ENCODE measurements around the gene LKAAEAR1.

LKAAEAR1 gene

GRCh38 chr20:64069614-64070243 is 14.5 kb downstream of the LKAAEAR1 start:
- Mint-ChIP-seq H3K27ac (no peak overlapping the region), H3K4me3 (no peak overlapping the region), H3K4me1 (peaks cover 67% of the 10 kb centered on the region), H3K9me3 (no peaks in the 10 kb centered on the region), H3K27me3 (no peaks in the 10 kb centered on the region)
- ATAC-seq = no peak
- no peak for DNase-seq

- DNase-seq (no peak), ATAC-seq (no peak)
- no peaks in the 10 kb centered on the region for H3K27me3 Mint-ChIP-seq
- H3K9me3 Mint-ChIP-seq = no peaks in the 10 kb centered on the region
- no peak overlapping the region for H3K4me3 Mint-ChIP-seq
- no peak overlapping the region for H3K27ac Mint-ChIP-seq
- H3K4me1 Mint-ChIP-seq = peaks cover 71% of the 10 kb centered on the region
Observed at GRCh38 chr20:64069209-64069613, 15.0 kb downstream of the LKAAEAR1 start.

DNA sequence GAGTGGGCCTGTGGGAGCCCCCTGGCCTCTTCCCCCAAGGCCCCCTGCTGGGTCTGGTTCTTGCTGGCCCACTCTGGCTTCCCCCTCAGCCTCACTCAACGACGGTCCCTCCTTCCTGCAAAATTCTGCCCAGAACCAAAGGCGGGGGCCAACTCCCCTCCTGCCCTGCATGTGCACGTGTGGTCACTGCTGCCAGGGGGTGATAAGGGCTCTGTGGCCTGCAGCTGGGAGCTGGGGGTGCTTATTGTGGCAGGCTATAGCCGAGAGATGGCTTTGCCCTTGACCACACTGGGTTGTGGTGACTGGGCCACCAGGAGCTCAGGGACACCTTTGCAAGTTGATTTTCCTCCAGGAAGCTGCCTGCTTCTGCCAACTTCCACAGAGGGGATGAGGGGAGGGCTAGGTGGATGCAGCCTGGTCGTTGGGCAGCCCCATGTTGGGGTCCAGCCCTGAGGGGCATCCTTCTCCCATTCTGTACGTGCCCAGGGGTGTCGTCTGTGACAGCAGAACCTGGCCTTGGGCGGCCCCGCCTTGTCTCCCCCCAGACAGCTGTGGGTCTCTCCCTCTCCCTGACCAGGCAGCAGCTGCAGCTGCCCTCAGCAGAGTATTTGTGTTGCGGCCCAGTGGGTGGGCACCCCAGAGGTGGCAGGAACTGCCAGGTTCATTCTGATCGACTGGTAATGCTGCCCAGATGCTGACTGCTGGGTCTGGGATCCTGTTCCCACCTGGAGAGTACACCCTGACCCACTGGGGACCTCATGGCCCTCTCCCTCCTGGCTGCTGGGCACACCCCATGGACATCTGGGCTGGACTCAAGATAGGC is 15.6 kb downstream of the LKAAEAR1 start:
- no peak for ATAC-seq
- Mint-ChIP-seq H3K27me3 (no peaks in the 10 kb centered on the region), H3K27ac (peak overlapping the region; percentile 34 to 52), H3K4me3 (no peak overlapping the region), H3K9me3 (no peaks in the 10 kb centered on the region), H3K4me1 (peaks cover 74% of the 10 kb centered on the region)
- DNase-seq = no peak

DNA sequence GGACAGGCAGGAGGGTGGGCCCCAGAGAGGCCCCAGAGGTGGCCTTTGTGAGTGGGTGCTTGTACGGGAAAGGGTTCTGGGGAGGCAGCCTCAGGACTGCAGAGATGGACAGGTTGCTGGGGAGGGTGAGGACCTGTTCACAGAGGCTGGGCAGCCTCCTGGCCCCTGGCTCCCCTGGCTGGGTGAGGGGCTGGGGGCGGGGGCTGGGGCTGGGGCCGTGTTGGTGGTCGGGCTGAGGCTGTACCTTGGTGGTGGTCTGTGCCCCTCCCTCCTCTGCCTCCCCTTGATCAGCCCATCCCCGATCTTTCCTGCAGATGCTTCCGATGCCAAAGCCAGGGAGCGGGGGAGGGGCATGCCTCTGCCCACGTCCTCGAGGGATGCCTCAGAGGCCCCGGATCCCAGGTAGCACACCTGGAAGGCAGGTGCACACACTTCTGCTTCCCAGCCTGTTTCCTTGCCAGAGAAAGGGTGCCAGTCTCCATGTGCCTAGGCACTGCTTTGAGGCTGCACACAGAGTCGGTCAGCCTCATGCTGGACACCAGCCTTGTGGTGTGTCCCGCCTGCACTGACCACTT is 16.4 kb downstream of the LKAAEAR1 start:
- Mint-ChIP-seq H3K27me3 (no peaks in the 10 kb centered on the region), H3K27ac (peak overlapping the region in 1 of 2 donors; percentile 84), H3K4me1 (peaks cover 76% of the 10 kb centered on the region), H3K4me3 (no peak overlapping the region), H3K9me3 (no peaks in the 10 kb centered on the region)
- ATAC-seq = no peak
- no peak for DNase-seq

- peaks cover 77% of the 10 kb centered on the region for H3K4me1 Mint-ChIP-seq
- H3K4me3 Mint-ChIP-seq = no peak overlapping the region
- ATAC-seq (no peak), DNase-seq (no peak)
- H3K9me3 Mint-ChIP-seq = no peaks in the 10 kb centered on the region
- no peaks in the 10 kb centered on the region for H3K27me3 Mint-ChIP-seq
- H3K27ac Mint-ChIP-seq = peak overlapping the region in 1 of 2 donors; percentile 20
Observed at GRCh38 chr20:64067005-64067632, 17.1 kb downstream of the LKAAEAR1 start.

DNA sequence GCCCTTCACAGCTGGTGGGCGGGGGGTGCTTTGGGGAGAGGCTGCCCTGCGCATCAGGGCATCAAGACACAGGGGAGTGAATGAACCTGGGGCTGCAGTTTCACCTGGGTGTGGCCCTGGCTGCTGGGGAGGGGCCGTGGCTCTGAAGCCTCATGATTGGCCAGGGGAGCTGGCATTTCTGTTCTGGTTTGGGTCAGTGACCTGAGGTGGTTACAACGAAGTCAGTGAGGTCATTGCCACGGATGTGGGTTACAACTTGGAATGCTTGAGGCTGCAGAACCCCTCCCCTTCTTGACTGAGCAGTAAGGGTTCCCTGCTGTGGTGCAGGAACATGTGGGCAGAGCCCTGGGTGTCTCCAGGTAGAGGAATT is 18.2 kb downstream of the LKAAEAR1 start:
- Mint-ChIP-seq H3K4me1 (peaks cover 72% of the 10 kb centered on the region), H3K4me3 (peak overlapping the region; percentile 30 to 35), H3K27ac (peak overlapping the region in 1 of 2 donors; percentile 42), H3K9me3 (no peaks in the 10 kb centered on the region), H3K27me3 (no peaks in the 10 kb centered on the region)
- ATAC-seq (peak; percentile 78), DNase-seq (peak; percentile 62 to 86)

- no peak for DNase-seq
- no peak for ATAC-seq
- peaks cover 72% of the 10 kb centered on the region for H3K4me1 Mint-ChIP-seq
Observed at GRCh38 chr20:64065062-64065973, 18.9 kb downstream of the LKAAEAR1 start.

DNA sequence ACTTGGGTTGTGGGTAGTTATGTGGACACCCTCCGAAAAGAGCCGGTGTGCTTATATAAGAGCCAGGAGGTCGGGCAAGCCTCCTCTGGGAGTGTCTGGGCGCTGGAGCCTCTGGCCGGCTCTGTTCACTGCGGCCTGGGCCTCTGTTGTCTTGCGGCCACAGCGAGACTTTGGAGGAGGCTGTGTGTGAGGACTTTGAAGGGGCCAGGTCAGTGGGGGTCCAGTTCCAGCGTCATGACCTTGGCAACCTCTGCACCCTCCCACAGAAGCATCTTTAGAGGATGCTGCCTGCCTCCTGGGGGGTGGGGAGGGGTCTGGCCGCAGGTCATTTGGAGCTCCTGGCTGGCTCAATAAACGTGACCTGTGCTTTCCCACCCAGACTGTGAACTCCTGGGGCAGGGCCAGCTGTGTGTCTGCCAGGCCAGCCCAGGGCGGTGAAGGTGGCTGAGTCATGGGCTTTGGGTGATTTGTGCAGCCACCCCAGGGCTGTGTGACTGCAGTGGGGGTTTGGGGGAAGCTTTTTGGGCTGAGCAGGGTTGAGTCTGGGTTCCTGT is 20.0 kb downstream of the LKAAEAR1 start:
- Mint-ChIP-seq H3K9me3 (no peaks in the 10 kb centered on the region), H3K4me3 (peak overlapping the region; percentile 86 to 92), H3K27ac (peak overlapping the region; percentile 74 to 89), H3K27me3 (no peaks in the 10 kb centered on the region), H3K4me1 (peaks cover 72% of the 10 kb centered on the region)
- DNase-seq = no peak
- no peak for ATAC-seq

More at GRCh38 chr20:64065062-64065973, 18.9 kb downstream of the LKAAEAR1 start:
- H3K27me3 Mint-ChIP-seq = no peaks in the 10 kb centered on the region
- no peaks in the 10 kb centered on the region for H3K9me3 Mint-ChIP-seq
- no peak overlapping the region for H3K27ac Mint-ChIP-seq
- peak overlapping the region; percentile 35 to 36 for H3K4me3 Mint-ChIP-seq

- no peak for ATAC-seq
- Mint-ChIP-seq H3K4me3 (peak overlapping the region; percentile 86 to 92), H3K27me3 (no peaks in the 10 kb centered on the region), H3K4me1 (peaks cover 72% of the 10 kb centered on the region), H3K27ac (peak overlapping the region; percentile 89 to 91), H3K9me3 (no peaks in the 10 kb centered on the region)
- peak in 1 of 2 donors; percentile 42 for DNase-seq
Observed at GRCh38 chr20:64063389-64064144, 20.6 kb downstream of the LKAAEAR1 start.

DNA sequence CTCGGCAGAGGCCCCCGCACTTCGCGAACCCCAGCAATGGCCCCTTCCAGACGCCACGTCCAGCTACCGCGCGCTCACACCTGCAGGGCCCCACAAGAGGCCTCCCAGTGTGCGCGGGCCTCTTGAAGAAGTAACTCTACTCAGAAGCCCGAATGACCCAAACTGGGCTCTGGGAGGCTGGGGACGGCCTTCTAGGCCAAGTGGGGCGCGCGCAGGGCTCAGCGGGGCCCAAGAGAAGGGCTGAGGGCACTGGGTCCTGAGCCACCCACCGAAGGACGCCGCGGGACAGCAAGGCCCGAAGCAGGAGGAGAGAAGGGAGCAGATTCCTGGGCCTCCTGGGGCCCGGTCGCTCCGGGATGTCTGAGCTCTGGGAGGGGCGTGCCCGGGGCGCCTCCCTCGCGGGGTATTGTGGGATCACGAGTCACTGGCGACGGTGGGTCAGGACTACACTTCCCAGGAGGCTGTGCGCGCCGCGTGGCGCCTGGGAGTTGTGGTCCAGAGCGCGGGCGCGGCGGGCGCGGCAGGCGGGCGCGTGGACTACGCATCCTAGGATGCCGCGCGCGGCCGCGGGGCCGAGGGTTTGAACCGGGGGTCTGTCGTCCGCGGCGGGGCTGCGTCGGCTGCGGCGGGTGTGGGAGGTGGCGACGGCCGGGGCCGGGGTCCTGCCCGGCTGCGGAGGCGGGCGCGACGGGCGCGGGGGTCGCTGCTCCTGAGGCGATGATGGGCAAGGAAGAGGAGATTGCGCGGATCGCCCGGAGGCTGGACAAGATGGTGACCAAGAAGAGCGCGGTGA is 21.4 kb downstream of the LKAAEAR1 start, which contains the start of gene TCEA2:
TSS of gene TCEA2 (plus strand) at position 603 of the 793 bp plus-strand sequence. CDS start at position 718, 115 bp downstream.
- peaks cover 72% of the 10 kb centered on the region for H3K4me1 Mint-ChIP-seq
- peak within 1 kb of the TSS; percentile 86 to 92 for H3K4me3 Mint-ChIP-seq
- peak; percentile 85 for ATAC-seq
- peak within 1 kb of the TSS; percentile 89 to 91 for H3K27ac Mint-ChIP-seq
- H3K9me3 Mint-ChIP-seq = no peaks in the 10 kb centered on the region
- DNase-seq = peak; percentile 87 to 94
- no peaks in the 10 kb centered on the region for H3K27me3 Mint-ChIP-seq

GRCh38 chr20:64062276-64062595 is 22.0 kb downstream of the LKAAEAR1 start:
- Mint-ChIP-seq H3K27ac (no peak overlapping the region), H3K27me3 (no peaks in the 10 kb centered on the region), H3K4me1 (peaks cover 72% of the 10 kb centered on the region), H3K4me3 (peak overlapping the region; percentile 86 to 92), H3K9me3 (no peaks in the 10 kb centered on the region)
- ATAC-seq (no peak), DNase-seq (no peak)

GRCh38 chr20:64058536-64058935 is 25.7 kb downstream of the LKAAEAR1 start:
- peaks cover 69% of the 10 kb centered on the region for H3K4me1 Mint-ChIP-seq
- ATAC-seq (no peak), DNase-seq (no peak)
- H3K27me3 Mint-ChIP-seq = peaks cover 20% of the 10 kb centered on the region
- no peaks in the 10 kb centered on the region for H3K9me3 Mint-ChIP-seq
- no peak overlapping the region for H3K27ac Mint-ChIP-seq
- H3K4me3 Mint-ChIP-seq = peak overlapping the region; percentile 28 to 89

Data from stimulated activated naive CD8-positive, alpha-beta T cell treated with anti-CD3 and anti-CD28 coated beads, Interleukin-15, amount 100 ng/mL, for 72 hours (primary cell).